ENCODE measurements around the gene TTLL13.
A peak's percentile ranks its signal among the peaks of the same experiment; 100 is the strongest.

TTLL13 gene

GRCh38 chr15:90249203-90249863 lies at the start of gene TTLL13:
TTLL13 (plus strand) TSS chr15:90249556; CDS start chr15:90250631, 1,075 bp downstream.
- DNase-seq (ENCODE audit: low read depth) = peak; percentile 90

GRCh38 chr15:90200534-90201129 lies 48.7 kb upstream of the TTLL13 start:
- no peak for DNase-seq (ENCODE audit: low read depth)

- DNase-seq (ENCODE audit: low read depth) = peak; percentile 67
Measured at GRCh38 chr15:90201130-90201943, 48.0 kb upstream of the TTLL13 start, which contains the start of gene SEMA4B. SEMA4B (plus strand) TSS chr15:90201330; CDS start chr15:90201579, 249 bp downstream.

- DNase-seq (ENCODE audit: low read depth) = peak; percentile 13
Measured at GRCh38 chr15:90201944-90202375, 47.4 kb upstream of the TTLL13 start.

- DNase-seq (ENCODE audit: low read depth) = no peak
Measured at GRCh38 chr15:90202929-90203328, 46.4 kb upstream of the TTLL13 start.

GRCh38 chr15:90203473-90203872 lies 45.9 kb upstream of the TTLL13 start:
- no peak for DNase-seq (ENCODE audit: low read depth)

GRCh38 chr15:90203922-90204321 lies 45.4 kb upstream of the TTLL13 start:
- DNase-seq (ENCODE audit: low read depth) = no peak

- DNase-seq (ENCODE audit: low read depth) = no peak
Measured at GRCh38 chr15:90205050-90205848, 44.1 kb upstream of the TTLL13 start.

GRCh38 chr15:90205886-90206285 lies 43.5 kb upstream of the TTLL13 start:
- no peak for DNase-seq (ENCODE audit: low read depth)

- no peak for DNase-seq (ENCODE audit: low read depth)
Measured at GRCh38 chr15:90207252-90207651, 42.1 kb upstream of the TTLL13 start.

GRCh38 chr15:90208356-90208755 lies 41.0 kb upstream of the TTLL13 start:
- no peak for DNase-seq (ENCODE audit: low read depth)

- peak; percentile 14 for DNase-seq (ENCODE audit: low read depth)
Measured at GRCh38 chr15:90209591-90209990, 39.8 kb upstream of the TTLL13 start.

- no peak for DNase-seq (ENCODE audit: low read depth)
Measured at GRCh38 chr15:90210593-90210992, 38.8 kb upstream of the TTLL13 start.

GRCh38 chr15:90211009-90211408 lies 38.3 kb upstream of the TTLL13 start:
- no peak for DNase-seq (ENCODE audit: low read depth)

- DNase-seq (ENCODE audit: low read depth) = peak; percentile 49
Measured at GRCh38 chr15:90211440-90212143, 37.8 kb upstream of the TTLL13 start.

- DNase-seq (ENCODE audit: low read depth) = no peak
Measured at GRCh38 chr15:90212221-90213098, 36.9 kb upstream of the TTLL13 start.

- DNase-seq (ENCODE audit: low read depth) = no peak
Measured at GRCh38 chr15:90213122-90213817, 36.1 kb upstream of the TTLL13 start.

- no peak for DNase-seq (ENCODE audit: low read depth)
Measured at GRCh38 chr15:90213818-90214204, 35.5 kb upstream of the TTLL13 start.

GRCh38 chr15:90214553-90215196 lies 34.7 kb upstream of the TTLL13 start:
- DNase-seq (ENCODE audit: low read depth) = peak; percentile 22
